ENCODE measurements around the gene ACSM2B. TPM values are rescaled to one million over a fixed set of nuclear protein-coding genes. Genes with fewer than 3 reads are reported as not detected.
"Not testable (repeated sequence)": the region's sequence is repeated elsewhere in the genome, so short reads cannot be mapped to it uniquely, and the experiment has no call there.

ACSM2B gene
- total and polyA plus RNA-seq, 10 of the 15 experiments (the other 5 are each of a cell fraction or from before 2014, with no cell fraction given): not detected

GRCh38 chr16:20592780-20593179 is 16.6 kb upstream of the ACSM2B start:
- H2AFZ ChIP-seq (ENCODE audit: control insufficient read depth, low read depth, low read length); H3K27ac ChIP-seq (ENCODE audit: control insufficient read depth, insufficient read depth); POLR2A ChIA-PET; H3K27me3 ChIP-seq (replicated peaks in 1 of 2; ENCODE audit: control insufficient read depth in 2 of 2, insufficient read depth in 2 of 2, low read length in 1 of 2); H3K9ac ChIP-seq (ENCODE audit: control insufficient read depth, insufficient read depth, low read length); in situ Hi-C loops (cut with MboI); intact Hi-C loops (cut with micrococcal nuclease; ENCODE audit: unreplicated experiment); FAIRE-seq; H3K4me3 ChIP-seq; RAD21 ChIA-PET (ENCODE audit: unreplicated experiment); H4K20me1 ChIP-seq (ENCODE audit: control insufficient read depth, insufficient read depth); H3K4me2 ChIP-seq (ENCODE audit: control insufficient read depth, insufficient read depth); BruUV-seq (replicated peaks); CTCF ChIA-PET; H3K79me2 ChIP-seq (ENCODE audit: control insufficient read depth, insufficient read depth, low read length); SMC1A ChIA-PET (ENCODE audit: uncharacterized antibody, unreplicated experiment); ATAC-seq; DNase-seq (ENCODE audit: low read depth, low spot score); H3K9me3 ChIP-seq (replicated peaks; ENCODE audit: control insufficient read depth, insufficient read depth, low read length); H3K4me1 ChIP-seq (ENCODE audit: control insufficient read depth, insufficient read depth, low read length); H3K36me3 ChIP-seq (ENCODE audit: control insufficient read depth in 2 of 2, insufficient read depth in 2 of 2, low read length in 1 of 2): not testable (repeated sequence)
- WGBS (ENCODE audit: insufficient coverage, insufficient replicate concordance, low lambda C conversion rate, missing lambda C conversion rate): 59% methylated on average over 1 of the region's 1 CpG

DNA sequence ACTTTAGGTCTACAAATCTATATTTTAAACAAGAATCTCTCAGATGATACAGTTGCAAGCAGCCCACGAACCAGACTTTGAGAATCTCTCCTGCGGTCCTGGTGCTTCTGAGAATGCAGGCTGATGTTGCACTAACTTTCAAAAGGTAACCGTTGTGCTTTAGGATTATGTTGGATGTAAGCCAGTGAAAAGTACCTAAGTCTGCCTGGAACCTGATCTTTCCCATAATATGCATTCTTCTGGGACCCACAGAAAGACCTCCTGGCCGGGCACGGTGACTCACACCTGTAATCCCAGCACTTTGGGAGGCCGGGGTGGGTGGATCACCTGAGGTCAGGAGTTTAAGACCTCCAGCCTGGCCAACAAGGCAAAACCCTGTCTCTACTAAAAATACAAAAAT is 13.3 kb upstream of the ACSM2B start:
- intact Hi-C loops (cut with micrococcal nuclease; ENCODE audit: unreplicated experiment); BruUV-seq (replicated peaks); DNase-seq (ENCODE audit: low read depth, low spot score); RAD21 ChIA-PET (ENCODE audit: unreplicated experiment); H4K20me1 ChIP-seq (ENCODE audit: control insufficient read depth, insufficient read depth); POLR2A ChIA-PET; H3K4me2 ChIP-seq (ENCODE audit: control insufficient read depth, insufficient read depth); H3K79me2 ChIP-seq (ENCODE audit: control insufficient read depth, insufficient read depth, low read length); CTCF ChIA-PET; H3K4me1 ChIP-seq (ENCODE audit: control insufficient read depth, insufficient read depth, low read length); H3K27me3 ChIP-seq (replicated peaks in 1 of 2; ENCODE audit: control insufficient read depth in 2 of 2, insufficient read depth in 2 of 2, low read length in 1 of 2); H3K27ac ChIP-seq (ENCODE audit: control insufficient read depth, insufficient read depth); SMC1A ChIA-PET (ENCODE audit: uncharacterized antibody, unreplicated experiment); H3K9ac ChIP-seq (ENCODE audit: control insufficient read depth, insufficient read depth, low read length); H2AFZ ChIP-seq (ENCODE audit: control insufficient read depth, low read depth, low read length); ATAC-seq; in situ Hi-C loops (cut with MboI); H3K9me3 ChIP-seq (replicated peaks; ENCODE audit: control insufficient read depth, insufficient read depth, low read length); H3K36me3 ChIP-seq (ENCODE audit: control insufficient read depth in 2 of 2, insufficient read depth in 2 of 2, low read length in 1 of 2); H3K4me3 ChIP-seq; FAIRE-seq: not testable (repeated sequence)
- 52% methylated on average over 6 of the region's 6 CpGs for WGBS (ENCODE audit: insufficient coverage, insufficient replicate concordance, low lambda C conversion rate, missing lambda C conversion rate)

DNA sequence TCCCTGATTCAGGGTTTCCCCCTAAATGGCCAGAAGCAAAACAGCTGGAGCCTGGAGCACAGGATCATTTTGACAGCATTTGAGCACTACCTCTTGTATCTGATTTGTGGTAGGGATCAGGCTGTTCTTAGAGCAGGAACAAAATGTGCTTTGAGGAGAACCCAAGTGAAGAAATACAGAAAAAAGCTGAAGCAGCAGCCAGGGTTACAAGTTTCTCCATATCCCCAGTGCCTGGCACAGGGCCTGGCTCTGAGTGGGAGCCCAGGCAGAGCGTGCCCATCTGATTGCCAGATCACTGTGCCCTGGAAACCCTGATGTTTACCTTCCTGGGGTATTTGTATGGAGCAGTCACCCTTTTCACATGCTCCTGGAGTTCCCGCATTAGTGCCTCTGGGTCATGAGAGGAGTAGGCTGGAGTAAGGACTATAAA is 11.5 kb upstream of the ACSM2B start:
- H3K27ac ChIP-seq (ENCODE audit: control insufficient read depth, insufficient read depth); H3K4me1 ChIP-seq (ENCODE audit: control insufficient read depth, insufficient read depth, low read length); H3K4me3 ChIP-seq; ATAC-seq; DNase-seq (ENCODE audit: low read depth, low spot score); H3K9me3 ChIP-seq (replicated peaks; ENCODE audit: control insufficient read depth, insufficient read depth, low read length); FAIRE-seq; in situ Hi-C loops (cut with MboI); CTCF ChIA-PET; POLR2A ChIA-PET; H3K36me3 ChIP-seq (ENCODE audit: control insufficient read depth in 2 of 2, insufficient read depth in 2 of 2, low read length in 1 of 2); intact Hi-C loops (cut with micrococcal nuclease; ENCODE audit: unreplicated experiment); H3K27me3 ChIP-seq (replicated peaks in 1 of 2; ENCODE audit: control insufficient read depth in 2 of 2, insufficient read depth in 2 of 2, low read length in 1 of 2); SMC1A ChIA-PET (ENCODE audit: uncharacterized antibody, unreplicated experiment); H3K9ac ChIP-seq (ENCODE audit: control insufficient read depth, insufficient read depth, low read length); BruUV-seq (replicated peaks); H3K4me2 ChIP-seq (ENCODE audit: control insufficient read depth, insufficient read depth); RAD21 ChIA-PET (ENCODE audit: unreplicated experiment); H2AFZ ChIP-seq (ENCODE audit: control insufficient read depth, low read depth, low read length); H4K20me1 ChIP-seq (ENCODE audit: control insufficient read depth, insufficient read depth); H3K79me2 ChIP-seq (ENCODE audit: control insufficient read depth, insufficient read depth, low read length): not testable (repeated sequence)
- 50% methylated on average over 2 of the region's 2 CpGs for WGBS (ENCODE audit: insufficient coverage, insufficient replicate concordance, low lambda C conversion rate, missing lambda C conversion rate)

DNA sequence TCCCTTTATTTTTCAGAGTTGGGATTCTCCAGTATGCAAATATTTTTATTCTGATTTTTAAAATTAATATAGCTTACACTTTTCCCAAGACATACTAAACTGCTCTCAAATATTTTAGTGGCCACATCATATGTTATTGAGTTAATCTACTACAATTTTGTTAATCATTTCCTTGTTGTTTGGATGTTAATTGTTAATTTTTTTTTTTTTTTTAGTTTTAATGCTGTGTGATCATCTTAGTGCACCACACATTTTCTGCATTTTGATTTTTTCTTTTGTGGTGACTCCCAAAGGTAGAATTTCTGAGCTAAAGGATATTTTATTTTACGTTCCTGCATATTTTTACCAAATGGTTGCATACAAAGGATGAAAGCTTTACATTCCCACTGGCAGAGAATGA is 10.5 kb upstream of the ACSM2B start:
- intact Hi-C loops (cut with micrococcal nuclease; ENCODE audit: unreplicated experiment); in situ Hi-C loops (cut with MboI); RAD21 ChIA-PET (ENCODE audit: unreplicated experiment); H3K79me2 ChIP-seq (ENCODE audit: control insufficient read depth, insufficient read depth, low read length); POLR2A ChIA-PET; H3K4me1 ChIP-seq (ENCODE audit: control insufficient read depth, insufficient read depth, low read length); DNase-seq (ENCODE audit: low read depth, low spot score); CTCF ChIA-PET; H3K4me2 ChIP-seq (ENCODE audit: control insufficient read depth, insufficient read depth); H3K9me3 ChIP-seq (replicated peaks; ENCODE audit: control insufficient read depth, insufficient read depth, low read length); ATAC-seq; H2AFZ ChIP-seq (ENCODE audit: control insufficient read depth, low read depth, low read length); H3K36me3 ChIP-seq (ENCODE audit: control insufficient read depth in 2 of 2, insufficient read depth in 2 of 2, low read length in 1 of 2); H4K20me1 ChIP-seq (ENCODE audit: control insufficient read depth, insufficient read depth); SMC1A ChIA-PET (ENCODE audit: uncharacterized antibody, unreplicated experiment); H3K27me3 ChIP-seq (replicated peaks in 1 of 2; ENCODE audit: control insufficient read depth in 2 of 2, insufficient read depth in 2 of 2, low read length in 1 of 2); FAIRE-seq; H3K27ac ChIP-seq (ENCODE audit: control insufficient read depth, insufficient read depth); BruUV-seq (replicated peaks); H3K4me3 ChIP-seq; H3K9ac ChIP-seq (ENCODE audit: control insufficient read depth, insufficient read depth, low read length): not testable (repeated sequence)
- WGBS (ENCODE audit: insufficient coverage, insufficient replicate concordance, low lambda C conversion rate, missing lambda C conversion rate): 5% methylated on average over 1 of the region's 1 CpG

All from GM12878 (cell line).